SKM-1 (cell line): ENCODE data around the gene TMBIM4.
"Not testable (repeated sequence)": the region's sequence is repeated elsewhere in the genome, so short reads cannot be mapped to it uniquely, and the experiment has no call there.

Experiments
- DNase-seq: peaks from one replicate; lab custom pipeline; 2025; ENCODE audit not compliant: unreplicated experiment; lab: John Stamatoyannopoulos, UW

TMBIM4 gene

GRCh38 chr12:66187036-66187435, 17.2 kb upstream of the TMBIM4 start:
- no peak for DNase-seq

GRCh38 chr12:66184822-66185221, 15.0 kb upstream of the TMBIM4 start:
- not testable (repeated sequence) for DNase-seq

GRCh38 chr12:66182956-66183355, 13.2 kb upstream of the TMBIM4 start:
- DNase-seq, result no peak

GRCh38 chr12:66176105-66176900, 6.5 kb upstream of the TMBIM4 start:
- no peak for DNase-seq

GRCh38 chr12:66174391-66175325, 4.9 kb upstream of the TMBIM4 start:
- not testable (repeated sequence) for DNase-seq

- no peak for DNase-seq
Observed at GRCh38 chr12:66170606-66171005, 810 bp upstream of the TMBIM4 start.

GRCh38 chr12:66168410-66168809, 1.4 kb downstream of the TMBIM4 start:
- no peak for DNase-seq

GRCh38 chr12:66166561-66166960, 3.2 kb downstream of the TMBIM4 start:
- no peak for DNase-seq

- no peak for DNase-seq
Observed at GRCh38 chr12:66165141-66165540, 4.7 kb downstream of the TMBIM4 start.

GRCh38 chr12:66164349-66164821, 5.4 kb downstream of the TMBIM4 start:
- no peak for DNase-seq

GRCh38 chr12:66163289-66163688, 6.5 kb downstream of the TMBIM4 start:
- DNase-seq, result no peak

GRCh38 chr12:66162701-66163100, 7.1 kb downstream of the TMBIM4 start:
- DNase-seq, result no peak

GRCh38 chr12:66160704-66161103, 9.1 kb downstream of the TMBIM4 start:
- no peak for DNase-seq

- no peak for DNase-seq
Observed at GRCh38 chr12:66159123-66159522, 10.7 kb downstream of the TMBIM4 start.

GRCh38 chr12:66156654-66157053, 13.1 kb downstream of the TMBIM4 start:
- no peak for DNase-seq

GRCh38 chr12:66154776-66155175, 15.0 kb downstream of the TMBIM4 start:
- no peak for DNase-seq

GRCh38 chr12:66152732-66153131, 17.1 kb downstream of the TMBIM4 start:
- no peak for DNase-seq

GRCh38 chr12:66149702-66150398, 19.9 kb downstream of the TMBIM4 start:
- DNase-seq, result peak; percentile 29

GRCh38 chr12:66144791-66145754, 24.7 kb downstream of the TMBIM4 start:
- DNase-seq, result peak; percentile 53

GRCh38 chr12:66143868-66144267, 25.9 kb downstream of the TMBIM4 start:
- no peak for DNase-seq
